ENCODE results near the gene LIPT2. TPM values are rescaled to one million over a fixed set of nuclear protein-coding genes. Genes with fewer than 3 reads are reported as not detected.
"Not testable (repeated sequence)": the region's sequence is repeated elsewhere in the genome, so short reads cannot be mapped to it uniquely, and the experiment has no call there.

The LIPT2 gene
- total RNA-seq, 1 donor = 10.5 TPM

DNA sequence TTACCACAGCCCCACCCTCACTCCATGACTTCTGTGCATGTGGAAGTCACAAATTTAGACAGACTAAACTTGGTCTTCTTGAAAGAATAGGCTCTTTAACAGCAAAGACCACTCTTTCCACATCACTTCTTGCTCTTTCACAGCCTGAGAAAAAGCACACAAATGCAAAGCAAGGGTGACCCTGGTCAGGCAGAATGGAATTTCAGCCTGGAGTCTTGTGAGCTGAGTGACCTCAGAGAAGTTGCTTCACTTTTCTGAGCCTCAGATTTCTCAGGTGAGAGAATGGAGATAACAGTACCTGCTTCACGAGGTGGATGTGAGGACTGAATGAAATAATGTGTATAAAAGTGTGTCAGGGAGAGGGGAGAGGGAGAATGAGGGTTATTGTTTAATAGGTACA is 26.8 kb upstream of the LIPT2 start:
- no peaks in the 10 kb centered on the region for H3K9me3 ChIP-seq (ENCODE audit: low read depth, low read length)
- H3K27me3 ChIP-seq (ENCODE audit: insufficient read depth, low read length) = peaks cover 3% of the 10 kb centered on the region
- H3K4me1 ChIP-seq (ENCODE audit: insufficient read depth, low read length) = no peaks in the 10 kb centered on the region
- no peak overlapping the region for H3K4me3 ChIP-seq (ENCODE audit: low read length)

DNA sequence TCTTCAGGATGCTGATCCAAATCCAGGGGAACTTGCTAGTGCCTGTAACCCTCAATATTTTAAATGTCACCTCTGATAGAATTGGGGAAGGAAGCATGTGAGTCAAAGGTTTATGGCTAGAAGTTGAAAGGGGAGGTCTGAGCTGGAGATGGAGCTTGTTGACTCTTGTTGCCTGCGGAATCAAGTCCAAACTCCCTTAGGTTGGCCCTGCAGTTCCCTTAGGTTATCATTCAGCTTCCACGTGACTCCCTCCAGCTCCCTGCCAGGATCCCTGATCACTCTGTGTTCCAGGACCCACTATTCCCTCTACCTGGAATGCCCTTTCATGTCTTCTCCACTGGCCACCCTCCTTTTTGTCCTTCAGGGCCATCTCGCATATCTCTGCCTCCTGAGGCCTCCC is 26.2 kb upstream of the LIPT2 start:
- no peaks in the 10 kb centered on the region for H3K4me1 ChIP-seq (ENCODE audit: insufficient read depth, low read length)
- no peak overlapping the region for H3K4me3 ChIP-seq (ENCODE audit: low read length)
- no peaks in the 10 kb centered on the region for H3K9me3 ChIP-seq (ENCODE audit: low read depth, low read length)
- H3K27me3 ChIP-seq (ENCODE audit: insufficient read depth, low read length) = peaks cover 3% of the 10 kb centered on the region

DNA sequence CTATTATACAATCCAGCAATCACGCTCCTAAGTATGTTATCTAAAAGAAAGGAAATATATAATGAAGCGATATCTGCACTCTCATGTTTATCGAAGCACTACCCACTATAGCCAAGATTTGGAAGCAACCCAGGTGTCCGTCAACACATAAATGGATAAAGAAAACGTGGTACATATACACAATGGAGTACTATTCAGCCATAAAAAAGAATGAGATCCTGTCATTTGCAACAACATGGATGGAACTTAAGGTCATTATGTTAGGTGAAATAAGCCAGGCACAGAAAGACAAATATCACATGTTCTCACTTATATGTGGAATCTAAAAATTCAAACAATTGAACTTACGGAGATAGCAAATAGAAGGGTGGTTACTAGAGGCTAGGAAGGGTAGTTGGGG is 24.1 kb upstream of the LIPT2 start:
- H3K27me3 ChIP-seq (ENCODE audit: insufficient read depth, low read length); H3K4me3 ChIP-seq (ENCODE audit: low read length); H3K9me3 ChIP-seq (ENCODE audit: low read depth, low read length); H3K4me1 ChIP-seq (ENCODE audit: insufficient read depth, low read length): not testable (repeated sequence)

DNA sequence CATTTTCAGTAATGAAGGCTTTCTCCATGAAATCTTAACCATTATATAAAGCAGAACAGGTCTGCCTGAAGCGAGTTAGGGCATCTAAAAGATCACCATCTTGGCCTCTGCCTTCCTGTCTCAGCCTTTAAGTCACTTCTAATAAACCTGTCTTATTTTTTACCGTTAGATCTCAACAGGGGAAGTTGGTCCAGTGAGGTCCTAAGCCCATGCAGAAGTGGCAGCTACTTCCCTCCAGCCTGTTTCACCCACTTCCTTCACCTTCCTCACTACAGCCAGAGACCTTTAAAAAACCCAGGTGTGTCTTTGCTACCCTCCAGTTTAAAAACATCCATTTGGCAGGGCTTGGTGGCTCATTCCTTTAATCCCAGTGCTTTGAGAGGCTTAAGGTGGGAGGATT is 14.1 kb upstream of the LIPT2 start:
- H3K27me3 ChIP-seq (ENCODE audit: insufficient read depth, low read length) = no peaks in the 10 kb centered on the region
- peaks cover 3% of the 10 kb centered on the region for H3K9me3 ChIP-seq (ENCODE audit: low read depth, low read length)
- H3K4me1 ChIP-seq (ENCODE audit: insufficient read depth, low read length) = peaks cover 6% of the 10 kb centered on the region
- H3K4me3 ChIP-seq (ENCODE audit: low read length) = no peak overlapping the region

DNA sequence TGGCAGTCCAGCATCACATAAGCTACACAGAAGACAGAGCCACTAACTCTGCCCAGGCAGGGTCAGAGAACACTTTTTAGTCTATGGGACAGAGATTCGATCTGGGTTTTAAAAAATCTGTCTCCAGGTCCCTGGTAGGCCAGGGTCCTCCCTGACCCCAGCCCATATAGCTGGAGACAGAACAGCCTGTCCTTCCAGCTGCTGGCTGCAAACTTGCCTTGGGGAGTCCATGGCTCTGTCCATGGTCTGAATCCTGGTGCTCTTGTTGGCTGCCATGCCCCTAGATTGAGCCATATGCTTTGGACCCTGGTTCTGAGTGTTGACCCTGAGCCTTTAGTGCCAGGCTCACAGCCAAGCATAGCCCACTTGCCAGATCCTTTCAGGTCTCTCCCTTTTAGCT is 13.3 kb upstream of the LIPT2 start:
- H3K27me3 ChIP-seq (ENCODE audit: insufficient read depth, low read length) = no peaks in the 10 kb centered on the region

DNA sequence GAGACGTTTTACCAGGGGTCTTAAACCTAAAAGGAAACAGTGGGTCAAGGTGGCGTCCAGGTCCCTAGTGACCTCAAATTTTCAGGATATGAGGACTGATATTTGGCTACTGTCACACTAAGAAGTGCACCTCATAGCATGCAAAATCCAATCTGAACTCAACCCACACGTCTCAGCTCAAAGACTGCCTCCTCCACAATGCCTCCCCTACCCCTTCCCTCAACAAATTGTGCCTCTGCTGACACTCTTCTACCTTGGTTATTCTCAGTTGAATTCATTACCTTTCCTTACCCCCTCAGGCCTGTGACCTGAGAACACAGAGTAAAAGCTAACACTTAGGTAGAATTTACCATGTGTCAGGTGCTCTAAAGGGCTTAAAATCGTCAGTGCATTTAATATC is 12.4 kb upstream of the LIPT2 start:
- Histone ChIP-seq H3K4me1 (ENCODE audit: insufficient read depth, low read length) (peaks cover 6% of the 10 kb centered on the region), H3K27me3 (ENCODE audit: insufficient read depth, low read length) (no peaks in the 10 kb centered on the region), H3K4me3 (ENCODE audit: low read length) (no peak overlapping the region), H3K9me3 (ENCODE audit: low read depth, low read length) (peaks cover 7% of the 10 kb centered on the region)

More for the DNA sequence above, 13.3 kb upstream of the LIPT2 start:
- Histone ChIP-seq H3K9me3 (ENCODE audit: low read depth, low read length) (peaks cover 7% of the 10 kb centered on the region), H3K4me3 (ENCODE audit: low read length) (no peak overlapping the region), H3K4me1 (ENCODE audit: insufficient read depth, low read length) (peaks cover 6% of the 10 kb centered on the region)

DNA sequence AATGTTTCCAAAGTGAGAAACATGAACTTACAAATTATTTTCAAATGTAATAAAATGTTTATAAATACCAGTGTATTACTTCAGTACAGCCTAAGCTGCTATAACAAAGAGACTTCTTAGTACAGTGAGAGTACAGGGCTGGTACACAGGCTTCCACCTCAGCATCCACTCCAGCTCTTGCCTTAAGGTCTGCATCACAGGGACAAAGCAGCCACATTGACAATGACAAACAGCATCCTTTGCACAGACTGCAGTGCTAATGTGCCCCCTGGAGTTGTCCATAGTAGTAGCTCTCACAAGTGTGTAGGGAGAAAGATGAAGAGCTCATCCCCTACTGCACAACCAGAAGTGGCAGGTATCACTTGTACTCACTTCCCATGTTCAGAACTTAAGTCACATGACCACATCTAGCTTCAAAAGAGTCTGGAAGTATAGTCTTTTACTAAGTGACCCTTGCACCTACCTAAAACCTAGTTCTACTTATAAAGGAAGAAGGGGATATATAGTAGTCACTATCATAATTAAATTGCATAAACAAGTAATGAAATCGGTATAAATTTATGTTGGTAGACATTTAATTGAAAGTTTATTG is 10.7 kb upstream of the LIPT2 start:
- H3K9me3 ChIP-seq (ENCODE audit: low read depth, low read length) = peaks cover 7% of the 10 kb centered on the region
- peaks cover 6% of the 10 kb centered on the region for H3K4me1 ChIP-seq (ENCODE audit: insufficient read depth, low read length)
- H3K27me3 ChIP-seq (ENCODE audit: insufficient read depth, low read length) = no peaks in the 10 kb centered on the region
- no peak overlapping the region for H3K4me3 ChIP-seq (ENCODE audit: low read length)

DNA sequence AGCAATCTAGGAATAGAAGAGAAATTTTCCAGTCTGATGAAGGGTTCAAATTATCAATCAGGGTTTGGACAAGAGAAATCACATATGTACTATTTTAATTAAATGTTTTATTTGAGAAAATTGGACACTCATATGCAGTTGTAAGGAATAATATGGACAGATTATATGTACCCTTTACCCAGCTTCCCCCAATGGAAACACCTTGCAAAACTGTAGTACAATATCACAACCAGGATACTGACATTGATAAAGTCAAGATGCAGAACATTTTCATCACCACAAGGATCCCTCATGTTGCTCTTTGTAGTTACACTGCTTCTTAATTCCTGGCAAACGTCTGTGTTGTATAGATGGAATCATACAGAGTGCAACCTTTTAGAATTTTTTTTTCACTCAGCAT is 1.4 kb upstream of the LIPT2 start:
- Histone ChIP-seq H3K27me3 (ENCODE audit: insufficient read depth, low read length) (no peaks in the 10 kb centered on the region), H3K9me3 (ENCODE audit: low read depth, low read length) (no peaks in the 10 kb centered on the region), H3K4me1 (ENCODE audit: insufficient read depth, low read length) (peaks cover 17% of the 10 kb centered on the region), H3K4me3 (ENCODE audit: low read length) (no peak overlapping the region)

DNA sequence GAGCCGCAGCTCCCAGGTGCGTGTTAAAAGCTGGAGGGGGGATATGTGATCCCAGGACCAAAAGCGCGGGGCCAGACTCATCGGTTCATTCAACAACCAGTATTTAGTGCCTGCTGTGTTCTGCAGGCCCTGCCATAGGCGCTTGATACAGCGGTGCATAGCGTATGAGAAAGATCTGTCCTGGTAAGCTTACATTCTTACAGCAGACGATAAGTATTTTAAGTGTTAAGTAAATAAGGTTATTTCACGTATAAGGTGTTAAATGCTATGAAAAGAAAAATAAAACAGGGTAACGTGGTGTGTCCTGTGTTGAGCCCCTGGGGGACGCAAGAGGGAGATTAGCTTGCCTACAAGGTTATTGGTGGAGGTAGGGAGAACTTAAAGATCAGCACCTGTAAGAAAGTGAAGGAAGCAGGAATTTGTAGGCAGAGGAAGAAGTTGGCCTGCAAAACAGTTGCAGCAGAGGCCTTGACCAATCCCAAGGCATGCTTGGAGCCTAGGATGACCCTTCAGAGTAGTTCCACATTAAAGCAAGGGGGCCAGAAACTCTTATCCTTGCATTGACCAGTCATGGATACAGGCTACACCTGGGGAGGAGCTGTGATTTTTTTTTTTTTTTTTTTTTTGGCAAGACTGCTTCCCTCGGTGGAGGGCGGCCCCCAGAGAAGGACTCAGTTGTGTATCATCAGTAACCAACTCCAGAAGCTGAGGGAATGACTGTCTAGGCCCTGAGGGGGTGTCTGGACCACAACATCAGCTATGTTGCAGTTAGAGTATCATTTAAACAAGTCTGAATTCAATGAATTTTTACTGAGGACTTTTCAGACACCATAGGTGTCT is 487 bp upstream of the LIPT2 start:
- Histone ChIP-seq H3K27me3 (ENCODE audit: insufficient read depth, low read length) (no peaks in the 10 kb centered on the region), H3K4me1 (ENCODE audit: insufficient read depth, low read length) (peaks cover 17% of the 10 kb centered on the region), H3K4me3 (ENCODE audit: low read length) (peak overlapping the region; percentile 91), H3K9me3 (ENCODE audit: low read depth, low read length) (no peaks in the 10 kb centered on the region)

DNA sequence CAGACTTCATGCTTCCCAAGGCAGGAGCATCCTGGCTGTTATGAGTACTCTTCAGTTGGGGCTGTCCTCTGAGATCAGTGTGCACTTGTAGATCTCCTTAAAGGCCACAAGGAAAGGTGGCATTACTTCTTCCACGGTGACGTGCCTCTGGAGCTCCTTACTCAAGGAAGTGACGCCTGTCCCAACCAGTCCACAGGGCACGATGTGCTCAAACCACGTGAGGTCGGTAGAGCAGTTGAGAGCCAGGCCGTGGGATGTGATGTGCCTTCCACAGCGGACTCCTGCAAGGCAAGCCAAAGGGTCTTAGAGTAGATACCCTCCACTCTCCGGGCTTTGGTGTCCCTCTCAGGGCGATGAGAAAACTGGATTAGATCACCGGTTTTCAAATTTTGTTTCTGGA is 1.4 kb downstream of the LIPT2 start:
- Histone ChIP-seq H3K27me3 (ENCODE audit: insufficient read depth, low read length) (no peaks in the 10 kb centered on the region), H3K4me3 (ENCODE audit: low read length) (no peak overlapping the region), H3K4me1 (ENCODE audit: insufficient read depth, low read length) (peaks cover 17% of the 10 kb centered on the region), H3K9me3 (ENCODE audit: low read depth, low read length) (no peaks in the 10 kb centered on the region)

DNA sequence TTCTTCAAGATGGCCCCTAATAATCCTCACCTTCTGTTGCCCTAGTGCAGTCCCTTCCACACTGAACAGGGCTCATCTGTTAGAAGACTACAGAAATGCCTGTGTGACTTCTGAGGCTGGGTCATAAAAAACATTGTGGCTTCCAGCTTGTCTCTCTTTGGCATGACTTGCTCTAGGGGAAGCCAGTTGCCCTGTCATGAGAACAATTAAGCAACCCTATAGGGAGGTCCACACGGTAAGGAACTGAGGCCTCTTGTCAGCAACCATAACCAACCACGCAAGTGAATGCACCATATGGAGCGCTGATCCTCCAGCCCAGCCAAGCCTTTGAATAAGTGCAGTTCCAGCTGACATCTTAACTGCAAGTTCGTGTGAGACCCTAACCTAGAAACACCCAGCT is 2.6 kb downstream of the LIPT2 start:
- no peaks in the 10 kb centered on the region for H3K9me3 ChIP-seq (ENCODE audit: low read depth, low read length)
- H3K27me3 ChIP-seq (ENCODE audit: insufficient read depth, low read length) = no peaks in the 10 kb centered on the region
- H3K4me1 ChIP-seq (ENCODE audit: insufficient read depth, low read length) = peaks cover 17% of the 10 kb centered on the region
- no peak overlapping the region for H3K4me3 ChIP-seq (ENCODE audit: low read length)

DNA sequence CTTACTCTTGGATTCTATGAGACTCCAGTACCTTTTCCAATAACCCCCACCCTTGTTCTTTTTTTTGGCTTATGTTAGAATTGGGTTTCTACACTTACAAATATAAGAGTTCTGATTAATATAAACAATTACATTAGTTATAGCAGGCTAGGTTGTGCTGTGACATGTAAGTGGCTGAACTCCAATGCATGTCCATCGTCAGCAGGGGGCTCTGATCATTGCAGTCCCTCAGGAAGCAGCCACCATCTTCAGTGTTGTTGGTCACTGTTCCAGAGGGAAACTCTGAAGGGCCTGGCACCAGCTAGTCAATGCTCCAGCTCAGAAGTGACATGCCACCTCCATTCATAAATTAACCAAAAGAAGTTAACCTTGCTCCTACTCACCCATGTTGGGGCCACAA is 5.6 kb downstream of the LIPT2 start:
- Histone ChIP-seq H3K4me3 (ENCODE audit: low read length) (no peak overlapping the region), H3K27me3 (ENCODE audit: insufficient read depth, low read length) (no peaks in the 10 kb centered on the region), H3K9me3 (ENCODE audit: low read depth, low read length) (no peaks in the 10 kb centered on the region), H3K4me1 (ENCODE audit: insufficient read depth, low read length) (peaks cover 9% of the 10 kb centered on the region)

DNA sequence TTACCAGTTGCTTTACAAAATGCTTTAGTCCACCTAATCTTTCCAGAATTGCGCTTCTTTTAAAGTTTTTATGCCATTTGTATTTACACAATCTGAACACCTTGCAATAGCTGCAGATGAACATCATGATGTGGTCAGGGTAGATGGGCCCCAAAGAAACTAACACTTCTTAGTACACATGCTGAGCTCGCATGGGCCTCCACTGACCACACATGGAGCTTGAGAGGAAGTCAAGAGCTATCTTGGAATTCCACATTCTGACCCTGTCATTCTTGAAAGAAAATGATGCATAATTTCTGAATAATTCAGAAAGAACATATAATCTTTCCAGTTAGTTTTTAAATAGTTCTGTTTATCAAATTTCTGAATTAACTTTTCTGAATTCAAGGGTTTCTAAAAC is 7.7 kb downstream of the LIPT2 start:
- H3K4me3 ChIP-seq (ENCODE audit: low read length) = no peak overlapping the region
- H3K4me1 ChIP-seq (ENCODE audit: insufficient read depth, low read length) = no peaks in the 10 kb centered on the region
- no peaks in the 10 kb centered on the region for H3K27me3 ChIP-seq (ENCODE audit: insufficient read depth, low read length)
- no peaks in the 10 kb centered on the region for H3K9me3 ChIP-seq (ENCODE audit: low read depth, low read length)

DNA sequence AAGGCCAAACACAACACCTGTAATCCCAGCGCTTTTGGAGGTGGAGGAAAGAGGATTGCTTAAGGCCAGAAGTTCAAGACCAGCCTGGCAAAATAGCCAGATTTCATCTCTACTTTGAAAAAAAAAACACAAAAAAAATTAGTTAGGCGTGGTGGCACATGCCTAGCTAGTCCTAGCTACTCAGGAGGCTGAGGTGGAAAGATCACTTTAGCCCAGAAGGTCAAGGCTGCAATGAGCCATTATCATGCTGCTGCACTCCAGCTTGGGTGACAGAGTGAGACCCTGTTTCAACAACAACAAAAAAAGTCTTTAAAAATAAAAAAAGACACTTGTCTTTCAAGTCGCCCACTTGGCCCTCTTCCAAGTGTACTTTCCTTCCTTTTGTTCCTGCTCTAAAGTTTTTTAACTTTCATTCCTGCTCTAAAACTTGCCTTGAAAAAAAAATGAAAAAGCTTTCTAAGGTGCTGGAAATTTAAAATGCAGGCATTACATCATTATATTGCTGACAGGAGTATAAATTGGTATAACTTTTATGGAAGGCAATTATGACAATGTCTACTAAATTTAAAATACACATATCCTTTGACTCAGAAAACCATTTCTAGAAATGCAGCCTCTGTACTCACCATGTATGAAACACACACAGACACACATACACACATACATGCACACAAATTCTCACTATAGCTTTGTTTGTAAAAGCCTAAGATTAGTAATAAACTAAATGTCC is 12.7 kb downstream of the LIPT2 start:
- H3K9me3 ChIP-seq (ENCODE audit: low read depth, low read length) = no peaks in the 10 kb centered on the region
- no peaks in the 10 kb centered on the region for H3K27me3 ChIP-seq (ENCODE audit: insufficient read depth, low read length)

DNA sequence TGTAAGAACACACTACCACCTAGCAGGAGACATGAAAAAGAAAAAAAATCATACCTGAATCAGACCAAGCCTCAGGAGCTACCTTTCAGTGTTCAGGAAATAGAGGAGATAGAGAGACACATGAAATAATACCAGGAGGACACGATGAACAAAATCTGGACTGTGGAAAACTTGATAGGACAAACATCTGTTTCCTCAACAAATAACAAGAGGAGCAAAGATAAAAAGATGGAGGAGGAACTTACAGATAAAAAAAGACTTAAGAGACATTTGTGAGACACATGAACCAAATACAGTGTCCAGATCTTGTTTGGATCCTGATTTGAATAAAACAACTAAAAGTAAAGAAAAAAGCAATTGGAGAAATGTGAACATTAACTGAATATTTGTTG is 13.8 kb downstream of the LIPT2 start:
- H3K27me3 ChIP-seq (ENCODE audit: insufficient read depth, low read length) = no peaks in the 10 kb centered on the region
- no peak overlapping the region for H3K4me3 ChIP-seq (ENCODE audit: low read length)
- peaks cover 14% of the 10 kb centered on the region for H3K4me1 ChIP-seq (ENCODE audit: insufficient read depth, low read length)
- H3K9me3 ChIP-seq (ENCODE audit: low read depth, low read length) = no peaks in the 10 kb centered on the region

More for the DNA sequence above, 12.7 kb downstream of the LIPT2 start:
- Histone ChIP-seq H3K4me3 (ENCODE audit: low read length) (no peak overlapping the region), H3K4me1 (ENCODE audit: insufficient read depth, low read length) (peaks cover 14% of the 10 kb centered on the region)
